Bone marrow (tissue), 2 donors: ENCODE results near the gene PDGFRB.

Source experiments
- DNase-seq, 2 donors: peaks; one replicate each; lab custom pipeline; 2025; lab: John Stamatoyannopoulos, UW

Gene PDGFRB

GRCh38 chr5:150065886-150066285, 89.8 kb downstream of the PDGFRB start:
- peak in 1 of 2 donors; percentile 22 for DNase-seq

- no peak for DNase-seq
Observed at GRCh38 chr5:150065346-150065745, 90.3 kb downstream of the PDGFRB start.

GRCh38 chr5:150064681-150065220, 90.9 kb downstream of the PDGFRB start:
- no peak for DNase-seq
